ENCODE measurements around the gene KRT10.

KRT10 gene

GRCh38 chr17:40803617-40804082, 18.8 kb downstream of the KRT10 start:
- peak; percentile 33 to 56 for DNase-seq (ENCODE audit: low read depth in 2 of 2)

GRCh38 chr17:40801157-40801556, 21.3 kb downstream of the KRT10 start:
- DNase-seq (ENCODE audit: low read depth in 2 of 2): no peak

- DNase-seq (ENCODE audit: low read depth in 2 of 2): no peak
These were observed 22.0 kb downstream of the KRT10 start for GRCh38 chr17:40800381-40800780.

- no peak for DNase-seq (ENCODE audit: low read depth in 2 of 2)
These were observed 22.6 kb downstream of the KRT10 start, which contains the start of gene KRT28 for GRCh38 chr17:40799859-40800258. KRT28 (minus strand) TSS chr17:40799959; CDS start chr17:40799893, 66 bp downstream.

- DNase-seq (ENCODE audit: low read depth in 2 of 2): no peak
These were observed 25.6 kb downstream of the KRT10 start for GRCh38 chr17:40796846-40797245.

GRCh38 chr17:40795019-40795667, 27.3 kb downstream of the KRT10 start:
- DNase-seq (ENCODE audit: low read depth in 2 of 2): no peak

- DNase-seq (ENCODE audit: low read depth in 2 of 2): no peak
These were observed 27.9 kb downstream of the KRT10 start for GRCh38 chr17:40794466-40794865.

- DNase-seq (ENCODE audit: low read depth in 2 of 2): no peak
These were observed 28.6 kb downstream of the KRT10 start for GRCh38 chr17:40793832-40794231.

- DNase-seq (ENCODE audit: low read depth in 2 of 2): no peak
These were observed 30.5 kb downstream of the KRT10 start for GRCh38 chr17:40791787-40792436.

- no peak for DNase-seq (ENCODE audit: low read depth in 2 of 2)
These were observed 31.3 kb downstream of the KRT10 start for GRCh38 chr17:40791111-40791510.

GRCh38 chr17:40782450-40782849, 40.0 kb downstream of the KRT10 start, which contains the start of gene KRT27:
KRT27 (minus strand) TSS chr17:40782550; CDS start chr17:40782493, 57 bp downstream.
- DNase-seq (ENCODE audit: low read depth in 2 of 2): no peak

GRCh38 chr17:40779181-40779909, 43.1 kb downstream of the KRT10 start:
- DNase-seq (ENCODE audit: low read depth in 2 of 2): no peak

- no peak for DNase-seq (ENCODE audit: low read depth in 2 of 2)
These were observed 44.0 kb downstream of the KRT10 start for GRCh38 chr17:40778461-40778860.

- DNase-seq (ENCODE audit: low read depth in 2 of 2): no peak
These were observed 44.4 kb downstream of the KRT10 start for GRCh38 chr17:40777971-40778370.

GRCh38 chr17:40777459-40777858, 45.0 kb downstream of the KRT10 start:
- no peak for DNase-seq (ENCODE audit: low read depth in 2 of 2)

- no peak for DNase-seq (ENCODE audit: low read depth in 2 of 2)
These were observed 46.5 kb downstream of the KRT10 start for GRCh38 chr17:40775945-40776344.

- DNase-seq (ENCODE audit: low read depth in 2 of 2): no peak
These were observed 50.3 kb downstream of the KRT10 start, which contains the start of gene KRT26 for GRCh38 chr17:40772101-40772500. KRT26 (minus strand) TSS chr17:40772201; CDS start chr17:40772113, 88 bp downstream.

Measured in stimulated activated CD4-positive, alpha-beta T cell treated with anti-CD3 and anti-CD28 coated beads, Interleukin-1b, Interleukin-23, amount 100 ng/mL, for 1 hour (primary cell).